ENCODE data around the gene AGO3.

The AGO3 gene

DNA sequence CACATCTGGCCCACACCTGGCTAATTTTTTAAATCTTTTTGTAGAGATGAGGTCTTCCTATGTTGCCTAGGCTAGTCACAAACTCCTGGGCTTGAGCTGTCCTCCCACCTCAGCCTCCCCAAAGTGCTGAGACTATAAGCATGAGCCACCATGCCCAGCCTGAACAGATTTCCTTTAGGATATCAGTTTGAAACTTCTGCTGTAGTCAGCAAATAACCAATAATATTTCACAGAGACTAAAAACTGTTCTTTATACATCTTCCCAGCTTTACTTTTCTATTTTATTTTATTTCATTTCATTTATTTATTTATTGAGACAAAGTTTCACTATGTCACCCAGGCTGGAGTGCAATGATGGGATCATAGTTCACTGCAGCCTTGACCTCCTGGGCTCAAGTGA lies 123.1 kb downstream of the AGO3 start:
- DNase-seq (ENCODE audit: low spot score), result no peak
- H3K4me3 ChIP-seq, result no peak overlapping the region
- H3K27ac ChIP-seq, result no peak overlapping the region
- TF ChIP-seq, protein P1, sequence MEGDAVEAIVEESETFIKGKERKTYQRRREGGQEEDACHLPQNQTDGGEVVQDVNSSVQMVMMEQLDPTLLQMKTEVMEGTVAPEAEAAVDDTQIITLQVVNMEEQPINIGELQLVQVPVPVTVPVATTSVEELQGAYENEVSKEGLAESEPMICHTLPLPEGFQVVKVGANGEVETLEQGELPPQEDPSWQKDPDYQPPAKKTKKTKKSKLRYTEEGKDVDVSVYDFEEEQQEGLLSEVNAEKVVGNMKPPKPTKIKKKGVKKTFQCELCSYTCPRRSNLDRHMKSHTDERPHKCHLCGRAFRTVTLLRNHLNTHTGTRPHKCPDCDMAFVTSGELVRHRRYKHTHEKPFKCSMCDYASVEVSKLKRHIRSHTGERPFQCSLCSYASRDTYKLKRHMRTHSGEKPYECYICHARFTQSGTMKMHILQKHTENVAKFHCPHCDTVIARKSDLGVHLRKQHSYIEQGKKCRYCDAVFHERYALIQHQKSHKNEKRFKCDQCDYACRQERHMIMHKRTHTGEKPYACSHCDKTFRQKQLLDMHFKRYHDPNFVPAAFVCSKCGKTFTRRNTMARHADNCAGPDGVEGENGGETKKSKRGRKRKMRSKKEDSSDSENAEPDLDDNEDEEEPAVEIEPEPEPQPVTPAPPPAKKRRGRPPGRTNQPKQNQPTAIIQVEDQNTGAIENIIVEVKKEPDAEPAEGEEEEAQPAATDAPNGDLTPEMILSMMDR (IDR thresholded peaks at IDR 0.05), result no peak

DNA sequence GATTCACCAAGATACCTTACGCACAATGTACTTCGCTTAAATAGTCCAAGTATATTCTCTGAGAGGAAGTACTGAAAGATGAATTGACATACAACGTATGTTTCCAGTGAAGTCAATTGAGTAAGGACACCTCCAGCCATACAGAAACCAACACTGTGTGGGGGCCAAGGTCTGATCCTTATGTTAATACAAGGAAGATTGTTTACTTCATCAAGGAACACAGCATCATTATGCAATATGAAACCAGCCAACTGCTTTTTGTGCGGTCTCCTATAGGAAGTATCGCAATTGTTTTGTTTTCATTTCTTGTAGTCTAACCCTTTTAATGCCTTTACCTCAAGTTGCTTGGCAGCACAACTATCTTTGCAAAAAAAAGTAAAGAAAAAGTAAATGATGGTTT lies 124.8 kb downstream of the AGO3 start:
- Histone ChIP-seq H3K4me3 (no peak overlapping the region), H3K27ac (no peak overlapping the region)
- TF ChIP-seq, protein P1 (IDR thresholded peaks at IDR 0.05), result no peak
- DNase-seq (ENCODE audit: low spot score), result no peak

DNA sequence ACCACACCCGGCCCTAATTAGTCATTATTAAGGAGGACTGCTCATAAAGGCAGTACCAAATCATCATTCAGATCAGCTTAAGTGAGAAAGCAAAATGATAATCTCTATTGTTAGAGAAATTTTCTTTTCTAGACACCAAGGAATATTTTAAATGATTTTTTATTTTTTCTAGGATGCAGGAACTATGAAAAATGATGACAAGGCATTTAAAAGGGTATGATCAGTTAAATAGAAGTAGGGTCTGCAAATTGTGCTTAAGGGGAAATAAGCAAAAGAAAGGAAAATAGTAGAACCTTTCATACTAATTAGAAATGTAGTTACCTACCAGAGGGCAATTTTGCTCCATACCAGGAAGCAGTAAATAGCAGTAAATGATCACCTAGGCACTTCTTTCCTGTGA lies 131.4 kb downstream of the AGO3 start:
- H3K4me3 ChIP-seq, result no peak overlapping the region
- TF ChIP-seq, protein P1 (IDR thresholded peaks at IDR 0.05), result no peak
- DNase-seq (ENCODE audit: low spot score), result no peak
- H3K27ac ChIP-seq, result no peak overlapping the region

DNA sequence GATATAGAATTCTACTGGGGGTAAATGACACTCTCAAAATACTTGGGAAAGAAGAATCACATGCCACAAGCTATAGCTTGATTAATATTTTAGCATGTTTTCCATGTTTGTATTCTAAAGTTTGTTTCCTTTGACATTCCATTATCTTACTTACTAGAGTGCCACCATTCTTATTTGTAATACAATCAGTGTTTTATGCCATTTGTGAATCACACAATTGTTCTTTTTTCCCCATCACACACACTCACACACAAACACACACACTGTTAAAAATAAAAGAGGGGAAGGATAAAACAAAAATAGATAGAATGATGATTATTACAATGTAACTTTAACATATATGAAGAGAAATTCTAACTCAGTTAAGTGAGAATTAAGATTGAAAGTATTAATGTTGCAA lies 137.0 kb downstream of the AGO3 start:
- Histone ChIP-seq H3K4me3 (no peak overlapping the region), H3K27ac (no peak overlapping the region)
- TF ChIP-seq, protein P1 (IDR thresholded peaks at IDR 0.05), result no peak
- DNase-seq (ENCODE audit: low spot score), result no peak

DNA sequence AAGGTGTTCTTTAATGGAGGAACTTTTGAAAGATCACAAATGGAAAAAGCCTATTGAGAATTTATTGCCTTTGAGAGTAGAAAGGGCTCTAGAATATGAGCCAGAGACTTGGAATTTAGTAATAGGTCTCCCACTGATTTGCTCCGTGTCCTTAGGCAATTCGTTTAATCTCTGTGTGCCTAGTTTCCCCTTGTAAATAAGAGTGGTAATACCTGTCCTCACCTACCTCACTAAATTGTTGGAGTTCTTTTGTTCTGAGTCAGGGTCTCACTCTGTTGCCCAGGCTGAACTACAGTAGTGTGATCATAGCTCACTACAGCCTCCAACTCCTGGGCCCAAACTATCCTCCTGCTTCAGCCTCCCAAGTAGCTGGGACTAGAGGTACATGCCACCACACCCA lies 138.0 kb downstream of the AGO3 start:
- Histone ChIP-seq H3K4me3 (no peak overlapping the region), H3K27ac (no peak overlapping the region)
- DNase-seq (ENCODE audit: low spot score), result no peak
- TF ChIP-seq, protein P1 (IDR thresholded peaks at IDR 0.05), result no peak

DNA sequence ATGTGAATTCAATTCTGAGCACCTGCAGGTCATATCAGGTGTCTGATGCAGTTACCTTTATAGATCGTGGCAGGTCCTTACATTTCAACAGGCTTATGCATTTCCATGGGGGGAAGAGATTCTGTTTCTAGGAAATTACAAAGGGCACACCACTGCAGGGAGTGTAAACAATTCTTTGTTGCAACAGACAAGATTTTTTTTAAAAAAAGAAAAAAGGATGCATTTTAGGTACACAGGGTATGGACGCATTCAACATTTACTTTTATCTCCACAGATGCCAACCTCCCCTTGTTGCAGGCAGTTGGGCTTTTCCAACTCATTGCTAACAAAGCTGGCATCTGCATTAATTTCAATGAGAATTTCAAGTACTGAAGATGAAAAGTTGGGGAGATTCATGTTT lies 139.4 kb downstream of the AGO3 start:
- no peak overlapping the region for H3K4me3 ChIP-seq

DNA sequence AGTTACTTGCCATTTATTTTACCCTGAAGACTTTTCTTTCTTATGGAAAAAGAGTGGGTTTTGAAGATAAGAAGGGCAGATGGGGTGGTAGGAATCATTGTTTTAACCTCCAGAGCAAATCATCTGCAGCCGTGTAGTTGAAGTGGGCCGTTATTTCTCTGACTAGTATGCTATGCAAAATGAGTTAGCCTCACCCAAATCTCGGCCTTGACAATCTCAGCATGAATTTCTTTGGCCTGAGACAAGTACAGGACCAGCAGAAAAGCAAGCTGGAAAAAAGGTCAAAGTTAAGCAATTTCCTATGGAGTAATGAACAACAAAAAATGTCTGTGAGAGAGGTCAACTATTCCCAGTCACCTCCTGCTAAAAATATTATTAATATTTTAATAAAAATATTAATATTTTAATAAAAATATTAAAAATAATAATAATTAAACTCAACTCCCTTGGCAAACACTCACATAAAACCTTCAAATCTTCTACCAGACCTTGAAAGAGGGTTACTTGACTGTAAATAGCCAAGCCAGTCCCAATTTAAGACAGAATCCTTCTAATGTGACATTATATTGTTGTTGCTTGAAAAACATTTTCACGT lies 146.2 kb downstream of the AGO3 start:
- TF ChIP-seq, protein P1 (IDR thresholded peaks at IDR 0.05), result no peak
- H3K27ac ChIP-seq, result no peak overlapping the region
- DNase-seq (ENCODE audit: low spot score), result no peak
- no peak overlapping the region for H3K4me3 ChIP-seq

More for the DNA sequence above, 139.4 kb downstream of the AGO3 start:
- TF ChIP-seq, protein P1 (IDR thresholded peaks at IDR 0.05), result no peak
- DNase-seq (ENCODE audit: low spot score), result no peak
- no peak overlapping the region for H3K27ac ChIP-seq

All from coronary artery (tissue), 2 donors.